Stimulated activated CD8-positive, alpha-beta memory T cell treated with anti-CD3 and anti-CD28 coated beads, Interleukin-15, amount 100 ng/mL, for 24 hours (primary cell): ENCODE results near the gene CDHR2.

Experiments used
- DNase-seq: peaks from one replicate; pipeline ENCODE4 v3.0.0-alpha.2; 2020; ENCODE audit warnings: low read depth

Gene CDHR2

GRCh38 chr5:176548967-176549444, at the start of gene CDHR2:
TSS of gene CDHR2 (plus strand) at chr5:176549342. CDS start at chr5:176565353, 16,011 bp downstream.
- DNase-seq = no peak

GRCh38 chr5:176500511-176500910, 48.6 kb upstream of the CDHR2 start:
- DNase-seq = no peak

GRCh38 chr5:176501333-176501732, 47.8 kb upstream of the CDHR2 start:
- no peak for DNase-seq

GRCh38 chr5:176503496-176503895, 45.6 kb upstream of the CDHR2 start:
- no peak for DNase-seq

GRCh38 chr5:176507911-176508310, 41.2 kb upstream of the CDHR2 start:
- no peak for DNase-seq

- no peak for DNase-seq
Measured at GRCh38 chr5:176508603-176509002, 40.5 kb upstream of the CDHR2 start.

GRCh38 chr5:176513788-176514187, 35.4 kb upstream of the CDHR2 start:
- DNase-seq = no peak

GRCh38 chr5:176514244-176514950, 34.7 kb upstream of the CDHR2 start:
- no peak for DNase-seq

- no peak for DNase-seq
Measured at GRCh38 chr5:176515396-176515795, 33.7 kb upstream of the CDHR2 start.

- no peak for DNase-seq
Measured at GRCh38 chr5:176517053-176517661, 32.0 kb upstream of the CDHR2 start.

GRCh38 chr5:176519810-176520720, 29.1 kb upstream of the CDHR2 start:
- no peak for DNase-seq

GRCh38 chr5:176521286-176521685, 27.9 kb upstream of the CDHR2 start:
- no peak for DNase-seq

- DNase-seq = no peak
Measured at GRCh38 chr5:176521699-176522263, 27.4 kb upstream of the CDHR2 start.

- no peak for DNase-seq
Measured at GRCh38 chr5:176524138-176524537, 25.0 kb upstream of the CDHR2 start.

- no peak for DNase-seq
Measured at GRCh38 chr5:176524987-176525386, 24.2 kb upstream of the CDHR2 start.

GRCh38 chr5:176525677-176526076, 23.5 kb upstream of the CDHR2 start:
- no peak for DNase-seq

- no peak for DNase-seq
Measured at GRCh38 chr5:176526462-176526861, 22.7 kb upstream of the CDHR2 start.

- no peak for DNase-seq
Measured at GRCh38 chr5:176527246-176528222, 21.6 kb upstream of the CDHR2 start.

GRCh38 chr5:176528301-176528700, 20.8 kb upstream of the CDHR2 start:
- DNase-seq = no peak

GRCh38 chr5:176528761-176529115, 20.4 kb upstream of the CDHR2 start:
- DNase-seq = no peak

- no peak for DNase-seq
Measured at GRCh38 chr5:176529116-176529740, 19.9 kb upstream of the CDHR2 start.
